Measurements from ENCODE around the gene KDM3B.

The KDM3B gene

GRCh38 chr5:138337685-138338410 lies 14.6 kb upstream of the KDM3B start, which contains the start of gene FAM53C:
FAM53C (plus strand) TSS chr5:138338266; CDS start chr5:138341336, 3,070 bp downstream.
- H3K79me2 ChIP-seq (ENCODE audit: insufficient read depth, low read length): peaks cover 36% of the 10 kb centered on the region
- no peaks in the 10 kb centered on the region for H3K9me3 ChIP-seq (ENCODE audit: insufficient read depth, low read depth, low read length)
- H3K9me2 ChIP-seq (replicated peaks; ENCODE audit: low read depth, low read length): no peaks in the 10 kb centered on the region
- H3K4me3 ChIP-seq (ENCODE audit: low read length, poor library complexity, severe bottlenecking): peak within 1 kb of the TSS; percentile 78
- peak within 1 kb of the TSS; percentile 89 for H3K4me2 ChIP-seq (ENCODE audit: low read depth, low read length, poor library complexity, severe bottlenecking)
- no peak for TF ChIP-seq EZH2phosphoT487 (IDR thresholded peaks at IDR 0.05; ENCODE audit: borderline replicate concordance)
- TF ChIP-seq, protein P1, sequence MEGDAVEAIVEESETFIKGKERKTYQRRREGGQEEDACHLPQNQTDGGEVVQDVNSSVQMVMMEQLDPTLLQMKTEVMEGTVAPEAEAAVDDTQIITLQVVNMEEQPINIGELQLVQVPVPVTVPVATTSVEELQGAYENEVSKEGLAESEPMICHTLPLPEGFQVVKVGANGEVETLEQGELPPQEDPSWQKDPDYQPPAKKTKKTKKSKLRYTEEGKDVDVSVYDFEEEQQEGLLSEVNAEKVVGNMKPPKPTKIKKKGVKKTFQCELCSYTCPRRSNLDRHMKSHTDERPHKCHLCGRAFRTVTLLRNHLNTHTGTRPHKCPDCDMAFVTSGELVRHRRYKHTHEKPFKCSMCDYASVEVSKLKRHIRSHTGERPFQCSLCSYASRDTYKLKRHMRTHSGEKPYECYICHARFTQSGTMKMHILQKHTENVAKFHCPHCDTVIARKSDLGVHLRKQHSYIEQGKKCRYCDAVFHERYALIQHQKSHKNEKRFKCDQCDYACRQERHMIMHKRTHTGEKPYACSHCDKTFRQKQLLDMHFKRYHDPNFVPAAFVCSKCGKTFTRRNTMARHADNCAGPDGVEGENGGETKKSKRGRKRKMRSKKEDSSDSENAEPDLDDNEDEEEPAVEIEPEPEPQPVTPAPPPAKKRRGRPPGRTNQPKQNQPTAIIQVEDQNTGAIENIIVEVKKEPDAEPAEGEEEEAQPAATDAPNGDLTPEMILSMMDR (conservative IDR thresholded peaks at IDR 0.05; ENCODE audit: low read length): no peak
- H3K27me3 ChIP-seq (ENCODE audit: insufficient read depth, low read length, poor library complexity, severe bottlenecking): no peaks in the 10 kb centered on the region
- peak within 1 kb of the TSS; percentile 94 for H2AFZ ChIP-seq (ENCODE audit: low read length)
- peak within 1 kb of the TSS; percentile 93 for H3K9ac ChIP-seq (ENCODE audit: low read depth, low read length, poor library complexity, severe bottlenecking)
- no peaks in the 10 kb centered on the region for H3F3A ChIP-seq (ENCODE audit: low read depth)
- no peaks in the 10 kb centered on the region for H3K36me3 ChIP-seq (ENCODE audit: insufficient read depth, low read length)
- peaks cover 41% of the 10 kb centered on the region for H3K4me1 ChIP-seq (ENCODE audit: insufficient read depth, low read length, poor library complexity, severe bottlenecking)
- H4K20me1 ChIP-seq (ENCODE audit: insufficient read depth, low read length, poor library complexity, severe bottlenecking): peaks cover 14% of the 10 kb centered on the region

DNA sequence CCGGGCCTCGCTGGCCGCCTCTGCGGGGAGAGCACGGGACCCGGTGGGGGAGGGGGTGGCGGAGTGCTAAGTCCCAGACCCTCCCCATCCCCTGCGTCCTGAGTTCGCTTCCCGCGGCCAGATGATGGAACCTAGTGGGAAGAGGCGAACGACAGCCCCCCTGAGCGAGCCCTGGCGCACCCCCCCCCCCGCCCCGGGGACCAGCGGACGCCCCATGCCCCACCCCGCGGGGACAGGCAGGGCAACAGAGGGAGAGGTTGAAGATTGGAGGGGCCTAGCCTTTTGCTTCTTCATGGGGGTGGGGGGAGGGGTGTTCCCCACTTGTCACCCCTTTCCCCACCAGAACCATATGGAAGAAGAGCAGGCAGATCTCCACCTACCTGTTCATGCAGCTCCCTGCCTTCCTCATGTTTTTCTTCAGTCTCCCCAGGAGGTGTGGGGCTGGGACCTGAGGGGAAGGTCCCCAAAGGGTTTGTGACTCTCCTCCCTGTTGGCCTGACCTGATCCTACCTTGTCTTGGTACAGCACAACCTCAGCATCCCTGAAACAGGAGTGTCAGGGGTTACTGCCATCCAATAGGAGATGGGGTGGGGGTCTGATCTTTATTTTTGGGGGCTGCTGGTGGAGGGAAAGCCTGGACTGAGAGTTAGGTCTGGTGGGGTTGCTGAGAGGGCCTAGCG lies 13.9 kb upstream of the KDM3B start:
- Histone ChIP-seq H3K4me3 (ENCODE audit: low read length, poor library complexity, severe bottlenecking) (peak overlapping the region; percentile 78), H3K9ac (ENCODE audit: low read depth, low read length, poor library complexity, severe bottlenecking) (peak overlapping the region; percentile 93), H4K20me1 (ENCODE audit: insufficient read depth, low read length, poor library complexity, severe bottlenecking) (peaks cover 14% of the 10 kb centered on the region), H2AFZ (ENCODE audit: low read length) (peak overlapping the region; percentile 94; the same call in 1 of the 2 replicates), H3K9me3 (ENCODE audit: insufficient read depth, low read depth, low read length) (no peaks in the 10 kb centered on the region), H3F3A (ENCODE audit: low read depth) (no peaks in the 10 kb centered on the region), H3K79me2 (ENCODE audit: insufficient read depth, low read length) (peaks cover 36% of the 10 kb centered on the region), H3K9me2 (replicated peaks; ENCODE audit: low read depth, low read length) (no peaks in the 10 kb centered on the region), H3K4me1 (ENCODE audit: insufficient read depth, low read length, poor library complexity, severe bottlenecking) (peaks cover 41% of the 10 kb centered on the region), H3K27me3 (ENCODE audit: insufficient read depth, low read length, poor library complexity, severe bottlenecking) (no peaks in the 10 kb centered on the region), H3K36me3 (ENCODE audit: insufficient read depth, low read length) (no peaks in the 10 kb centered on the region), H3K4me2 (ENCODE audit: low read depth, low read length, poor library complexity, severe bottlenecking) (peak overlapping the region; percentile 89)
- TF ChIP-seq, protein P1 (conservative IDR thresholded peaks at IDR 0.05; ENCODE audit: low read length): no peak
- TF ChIP-seq EZH2phosphoT487 (IDR thresholded peaks at IDR 0.05; ENCODE audit: borderline replicate concordance): no peak

DNA sequence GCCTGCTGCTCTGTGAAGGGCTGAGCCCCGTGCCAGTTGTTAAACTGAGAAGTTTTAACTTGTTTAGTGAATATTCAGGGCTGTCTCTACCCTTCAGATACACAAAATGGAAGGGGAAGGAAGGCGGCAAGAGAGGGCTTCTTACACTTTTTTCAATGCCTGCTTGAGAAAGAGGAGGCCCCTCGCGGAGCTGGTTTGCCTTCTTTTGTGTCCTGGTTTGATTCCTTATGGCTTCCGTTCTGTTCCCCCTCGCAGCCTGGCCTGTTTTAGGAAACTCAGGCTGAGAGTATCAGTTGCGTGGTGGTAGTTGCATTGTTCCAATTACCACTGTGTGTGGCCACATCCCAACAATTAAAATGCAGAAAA lies 13.4 kb upstream of the KDM3B start:
- Histone ChIP-seq H3K9ac (ENCODE audit: low read depth, low read length, poor library complexity, severe bottlenecking) (peak overlapping the region; percentile 93), H3F3A (ENCODE audit: low read depth) (no peaks in the 10 kb centered on the region), H3K4me1 (ENCODE audit: insufficient read depth, low read length, poor library complexity, severe bottlenecking) (peaks cover 41% of the 10 kb centered on the region), H3K4me2 (ENCODE audit: low read depth, low read length, poor library complexity, severe bottlenecking) (peak overlapping the region; percentile 89), H3K4me3 (ENCODE audit: low read length, poor library complexity, severe bottlenecking) (peak overlapping the region; percentile 78), H3K9me2 (replicated peaks; ENCODE audit: low read depth, low read length) (no peaks in the 10 kb centered on the region), H4K20me1 (ENCODE audit: insufficient read depth, low read length, poor library complexity, severe bottlenecking) (peaks cover 14% of the 10 kb centered on the region), H3K79me2 (ENCODE audit: insufficient read depth, low read length) (peaks cover 36% of the 10 kb centered on the region), H3K9me3 (ENCODE audit: insufficient read depth, low read depth, low read length) (no peaks in the 10 kb centered on the region), H3K27me3 (ENCODE audit: insufficient read depth, low read length, poor library complexity, severe bottlenecking) (no peaks in the 10 kb centered on the region), H3K36me3 (ENCODE audit: insufficient read depth, low read length) (no peaks in the 10 kb centered on the region), H2AFZ (ENCODE audit: low read length) (no peak overlapping the region)
- no peak for TF ChIP-seq EZH2phosphoT487 (IDR thresholded peaks at IDR 0.05; ENCODE audit: borderline replicate concordance)
- TF ChIP-seq, protein P1 (conservative IDR thresholded peaks at IDR 0.05; ENCODE audit: low read length): no peak
